Colonic mucosa (tissue), 4 donors: ENCODE results near the gene LBHD2. TPM values are rescaled to one million over a fixed set of nuclear protein-coding genes. Genes with fewer than 3 reads are reported as not detected.

ENCODE experiments used
- DNase-seq: peaks from one replicate; pipeline ENCODE4 v3.0.0-alpha.2; 2020
- H3K27ac ChIP-seq: fragments of 200-600 bp; one replicate; pipeline ENCODE4 v1.8.0; 2021
- H3K27me3 ChIP-seq: fragments of 200-600 bp; one replicate; pipeline ENCODE4 v1.8.0; 2021
- H3K36me3 ChIP-seq: fragments of 200-600 bp; one replicate; pipeline ENCODE4 v1.8.0; 2021
- H3K4me1 ChIP-seq: fragments of 200-600 bp; one replicate; pipeline ENCODE4 v1.8.0; 2021; ENCODE audit warnings: mild to moderate bottlenecking
- H3K4me3 ChIP-seq: fragments of 200-600 bp; one replicate; pipeline ENCODE4 v1.8.0; 2021
- H3K9ac ChIP-seq, 2 donors: one replicate each; pipeline ENCODE4 v1.7.0; 2013; ENCODE audit warnings: control low read depth in 2 of 2, low read depth in 2 of 2, low read length in 2 of 2
- H3K9me3 ChIP-seq: fragments of 200-600 bp; one replicate; pipeline ENCODE4 v1.8.0; 2021
- CTCF ChIP-seq: fragments of 200-600 bp; IDR thresholded peaks from one replicate; pipeline ENCODE4 v1.8.0; 2022; ENCODE audit warnings: antibody characterized with exemption, mild to moderate bottlenecking
- intact Hi-C: fragments of 100-400 bp; cut with DNase I; formaldehyde crosslinking; loops from one replicate; pipeline ENCODE4 v1.14.1; 2022
- total RNA-seq, 2 donors: library from RNA; stranded (reverse); fragmentation: NEBNext Ultra II Directional in 1 of 2; extraction: Animal tissue kit (Norgen Biotek cat#: 25700) in 1 of 2; gene quantifications; one replicate each; pipeline ENCODE4 v1.2.1, GENCODE V29; 2021
- donor health status: healthy.
- donor health status: DM: no; HTN: no; CAD: no.
- donor health status: DM: no; HTN: no; CAD: no.

The LBHD2 gene
- total RNA-seq, 2 donors from 2014 or later = not detected

DNA sequence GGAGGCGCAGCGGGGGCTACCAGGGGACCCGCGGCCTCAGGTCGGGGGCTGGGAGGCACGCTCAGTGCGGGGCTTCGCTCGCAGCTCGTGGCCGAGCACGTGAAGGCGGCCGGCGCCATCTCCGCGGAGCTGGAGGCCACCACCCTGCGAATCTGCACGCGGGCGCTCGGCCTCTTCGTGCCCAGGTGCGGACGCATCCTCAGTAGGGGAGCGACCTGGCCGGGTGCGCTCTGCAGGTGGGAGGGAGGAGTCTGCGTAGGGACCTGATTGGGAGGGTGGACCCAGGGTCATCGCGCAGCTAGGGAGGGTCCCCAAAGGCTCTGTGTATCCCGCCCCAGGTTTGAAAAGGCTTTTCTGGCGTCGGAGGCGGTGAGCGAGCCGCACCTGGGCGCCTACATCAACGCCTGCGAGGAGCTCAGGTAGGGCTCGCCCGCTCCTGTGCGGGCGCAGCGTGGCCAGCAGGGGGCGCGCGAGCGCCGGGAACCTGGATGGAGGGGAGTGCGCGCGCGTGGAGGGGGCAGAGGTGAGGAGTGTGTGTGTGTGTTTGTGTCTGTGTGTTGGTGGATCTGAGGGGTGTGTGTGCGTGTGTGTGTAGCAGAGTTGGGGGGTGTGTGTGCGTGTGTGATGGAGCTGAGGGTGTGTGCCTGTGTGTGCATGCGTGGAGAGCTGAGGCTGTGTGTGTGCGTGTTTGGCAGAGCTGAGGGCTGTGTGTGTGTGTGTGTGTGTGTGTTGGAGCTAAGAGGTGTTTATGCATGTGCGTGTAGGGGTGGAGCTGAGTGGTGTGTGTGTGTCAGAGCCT, 20.8 kb downstream of the LBHD2 start:
- Histone ChIP-seq H3K4me3 (no peak overlapping the region), H3K4me1 (peaks cover 15% of the 10 kb centered on the region), H3K9me3 (no peaks in the 10 kb centered on the region), H3K27me3 (peaks cover 23% of the 10 kb centered on the region), H3K27ac (no peak overlapping the region), H3K9ac (peak overlapping the region in 1 of 2 donors; percentile 41), H3K36me3 (no peaks in the 10 kb centered on the region)
- intact Hi-C loops = loop anchor here (5.0 to 10.0 kb wide), 3 partner anchors 37 to 190 kb away; no protein-coding TSS in a partner anchor
- peak; percentile 82 for DNase-seq
- TF ChIP-seq CTCF = peak; percentile 92

DNA sequence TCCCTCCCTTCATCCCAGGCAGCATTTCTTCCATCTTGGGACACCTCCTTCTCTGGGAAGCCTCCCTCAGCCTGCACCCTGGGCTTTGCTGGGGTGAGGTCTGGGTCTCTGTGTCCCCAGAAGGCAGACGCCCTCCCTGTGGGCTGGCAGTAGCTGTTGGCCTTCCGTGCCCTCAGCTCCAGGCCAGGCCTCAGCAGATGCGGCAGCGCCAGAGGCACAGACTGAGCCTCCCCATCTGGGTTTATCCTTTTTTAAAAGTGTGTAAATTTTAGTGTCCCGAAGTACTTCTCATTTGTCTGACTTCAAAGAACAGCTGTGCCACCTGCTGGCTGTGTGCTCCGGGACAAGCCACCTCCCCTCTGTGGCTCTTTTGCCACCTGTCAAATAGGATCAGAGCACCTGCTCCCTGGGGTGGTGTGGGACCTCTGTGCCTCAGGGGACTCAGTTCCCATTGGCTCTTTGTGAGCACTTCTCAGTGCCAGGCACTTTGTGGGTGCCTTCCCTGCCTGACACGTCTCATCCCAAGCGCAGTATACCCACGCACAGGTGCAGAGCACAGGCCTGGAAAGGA, 21.7 kb downstream of the LBHD2 start:
- Histone ChIP-seq H3K4me1 (peaks cover 15% of the 10 kb centered on the region), H3K36me3 (no peaks in the 10 kb centered on the region), H3K27ac (no peak overlapping the region), H3K4me3 (no peak overlapping the region), H3K27me3 (peaks cover 23% of the 10 kb centered on the region), H3K9ac (peak overlapping the region in 1 of 2 donors; percentile 16), H3K9me3 (no peaks in the 10 kb centered on the region)
- peak; percentile 56 for DNase-seq
- intact Hi-C loops = loop anchor here (5.0 to 10.0 kb wide), 3 partner anchors 37 to 189 kb away; no protein-coding TSS in a partner anchor
- TF ChIP-seq CTCF = no peak

DNA sequence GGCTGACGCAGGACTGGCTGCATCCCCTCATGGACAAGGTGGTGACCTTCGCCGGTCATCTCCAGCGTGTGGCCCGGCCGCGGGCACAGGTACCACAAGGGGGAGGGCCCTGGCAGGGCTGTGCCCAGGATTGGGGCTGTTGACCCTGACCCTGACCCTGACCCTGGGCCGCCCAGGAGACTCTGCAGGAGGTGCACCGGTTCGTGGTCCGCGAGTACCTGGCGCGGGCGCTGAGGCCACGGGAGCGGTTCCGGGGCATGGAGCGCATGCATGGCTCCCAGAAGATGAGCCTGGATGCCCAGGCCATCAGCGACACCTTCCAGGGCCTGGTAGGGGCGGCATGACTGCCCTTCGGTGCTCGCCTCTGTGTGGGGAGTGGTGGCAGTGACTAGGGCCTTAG, 23.4 kb downstream of the LBHD2 start:
- no peak overlapping the region for H3K9ac ChIP-seq
- TF ChIP-seq CTCF = no peak
- H3K4me3 ChIP-seq = no peak overlapping the region
- no peaks in the 10 kb centered on the region for H3K36me3 ChIP-seq
- no peaks in the 10 kb centered on the region for H3K9me3 ChIP-seq
- DNase-seq = no peak
- H3K27ac ChIP-seq = no peak overlapping the region
- peaks cover 21% of the 10 kb centered on the region for H3K4me1 ChIP-seq
- intact Hi-C loops = loop anchor here (5.0 to 10.0 kb wide), 3 partner anchors 35 to 187 kb away; no protein-coding TSS in a partner anchor
- H3K27me3 ChIP-seq = peaks cover 20% of the 10 kb centered on the region

GRCh38 chr14:103107941-103108748, 24.1 kb downstream of the LBHD2 start:
- H3K9me3 ChIP-seq = no peaks in the 10 kb centered on the region
- no peak for DNase-seq
- no peak overlapping the region for H3K4me3 ChIP-seq
- H3K4me1 ChIP-seq = peaks cover 21% of the 10 kb centered on the region
- no peak overlapping the region for H3K27ac ChIP-seq
- H3K27me3 ChIP-seq = peaks cover 13% of the 10 kb centered on the region
- TF ChIP-seq CTCF = no peak
- peak overlapping the region in 1 of 2 donors; percentile 35 for H3K9ac ChIP-seq
- intact Hi-C loops = loop anchor here (5.0 to 10.0 kb wide), 3 partner anchors 34 to 187 kb away; no protein-coding TSS in a partner anchor
- no peaks in the 10 kb centered on the region for H3K36me3 ChIP-seq

DNA sequence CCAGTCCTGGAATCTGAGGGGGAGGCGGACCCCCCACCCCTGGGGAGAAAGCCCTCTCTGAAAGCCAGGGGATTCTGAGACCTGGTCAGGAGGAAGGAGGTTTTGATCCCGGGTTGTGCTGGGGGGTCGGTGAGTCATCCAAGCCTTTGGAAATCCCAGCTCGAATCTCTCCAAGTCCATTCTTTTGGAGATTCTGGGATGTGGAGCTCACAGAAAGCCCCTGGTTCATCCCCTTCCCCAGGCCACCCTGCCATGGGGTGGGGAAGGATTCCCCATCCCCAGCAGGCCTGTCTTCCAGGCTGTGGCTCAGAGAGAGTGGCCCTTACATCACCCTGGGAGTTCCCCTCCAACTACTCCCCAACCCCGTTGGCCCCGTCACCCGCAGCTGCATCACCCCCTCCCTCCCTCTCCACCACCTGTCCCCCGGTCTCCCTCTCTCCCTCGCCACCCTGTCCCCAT, 24.8 kb downstream of the LBHD2 start:
- Histone ChIP-seq H3K27me3 (peaks cover 11% of the 10 kb centered on the region), H3K9ac (peak overlapping the region in 1 of 2 donors; percentile 35), H3K9me3 (no peaks in the 10 kb centered on the region), H3K36me3 (no peaks in the 10 kb centered on the region), H3K27ac (no peak overlapping the region), H3K4me1 (peaks cover 17% of the 10 kb centered on the region), H3K4me3 (no peak overlapping the region)
- no peak for TF ChIP-seq CTCF
- no peak for DNase-seq
- intact Hi-C loops = loop anchor here (5.0 to 10.0 kb wide), 3 partner anchors 34 to 186 kb away; no protein-coding TSS in a partner anchor
